ENCODE data around the gene IL17B. TPM values are rescaled to one million over a fixed set of nuclear protein-coding genes. Genes with fewer than 3 reads are reported as not detected.

Gene IL17B
- total RNA-seq, 1 experiment from 2014 or later: not detected

DNA sequence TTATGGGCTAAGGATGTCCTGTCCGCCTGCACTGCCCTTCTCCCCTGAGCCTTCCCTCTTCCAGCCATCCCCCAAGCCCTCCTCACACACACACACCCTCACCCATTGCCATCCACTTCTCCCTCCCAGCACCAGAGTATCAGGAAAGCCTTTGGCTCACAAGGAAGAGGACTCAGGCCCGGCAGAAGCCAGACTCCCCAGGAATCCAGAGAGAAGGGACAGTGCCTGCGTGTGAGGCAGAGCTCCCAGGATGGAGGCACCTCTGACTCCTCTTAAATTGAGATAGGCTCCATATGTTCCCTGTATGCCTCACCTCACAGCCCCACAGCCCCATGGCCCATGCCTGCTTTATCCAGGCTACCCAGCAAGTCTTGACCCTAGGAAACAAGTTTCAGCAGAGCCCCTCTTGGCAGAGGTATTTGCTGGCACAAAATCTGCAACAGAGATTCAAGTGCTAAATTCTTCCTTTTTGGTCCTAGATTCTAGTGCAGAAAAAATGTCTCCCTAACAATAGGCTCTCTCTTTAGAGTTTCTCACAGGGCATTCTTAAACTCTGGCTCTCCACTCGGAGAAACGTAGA is 761 bp downstream of the IL17B start (continued):
- TF ChIP-seq, protein P1, sequence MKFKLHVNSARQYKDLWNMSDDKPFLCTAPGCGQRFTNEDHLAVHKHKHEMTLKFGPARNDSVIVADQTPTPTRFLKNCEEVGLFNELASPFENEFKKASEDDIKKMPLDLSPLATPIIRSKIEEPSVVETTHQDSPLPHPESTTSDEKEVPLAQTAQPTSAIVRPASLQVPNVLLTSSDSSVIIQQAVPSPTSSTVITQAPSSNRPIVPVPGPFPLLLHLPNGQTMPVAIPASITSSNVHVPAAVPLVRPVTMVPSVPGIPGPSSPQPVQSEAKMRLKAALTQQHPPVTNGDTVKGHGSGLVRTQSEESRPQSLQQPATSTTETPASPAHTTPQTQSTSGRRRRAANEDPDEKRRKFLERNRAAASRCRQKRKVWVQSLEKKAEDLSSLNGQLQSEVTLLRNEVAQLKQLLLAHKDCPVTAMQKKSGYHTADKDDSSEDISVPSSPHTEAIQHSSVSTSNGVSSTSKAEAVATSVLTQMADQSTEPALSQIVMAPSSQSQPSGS (CRISPR knock-in tag; IDR thresholded peaks at IDR 0.05; ENCODE audit: borderline replicate concordance, low read depth): no peak
- no peak for TF ChIP-seq ZNF671 (CRISPR knock-in tag; IDR thresholded peaks at IDR 0.05)
- no peak for TF ChIP-seq ZBTB21 (CRISPR knock-in tag; IDR thresholded peaks at IDR 0.05; ENCODE audit: borderline replicate concordance)
- no peak for TF ChIP-seq ZNF396 (CRISPR knock-in tag; IDR thresholded peaks at IDR 0.05; ENCODE audit: borderline replicate concordance)
- TF ChIP-seq CREB1 (CRISPR knock-in tag; IDR thresholded peaks at IDR 0.05): no peak
- no peak for TF ChIP-seq OVOL2 (CRISPR knock-in tag; IDR thresholded peaks at IDR 0.05; ENCODE audit: borderline replicate concordance)
- TF ChIP-seq RELA (CRISPR knock-in tag; IDR thresholded peaks at IDR 0.05; ENCODE audit: borderline replicate concordance): no peak
- no peak for TF ChIP-seq SOX15 (CRISPR knock-in tag; IDR thresholded peaks at IDR 0.05)
- no peak for TF ChIP-seq FOXJ3 (CRISPR knock-in tag; IDR thresholded peaks at IDR 0.05; ENCODE audit: borderline replicate concordance)

DNA sequence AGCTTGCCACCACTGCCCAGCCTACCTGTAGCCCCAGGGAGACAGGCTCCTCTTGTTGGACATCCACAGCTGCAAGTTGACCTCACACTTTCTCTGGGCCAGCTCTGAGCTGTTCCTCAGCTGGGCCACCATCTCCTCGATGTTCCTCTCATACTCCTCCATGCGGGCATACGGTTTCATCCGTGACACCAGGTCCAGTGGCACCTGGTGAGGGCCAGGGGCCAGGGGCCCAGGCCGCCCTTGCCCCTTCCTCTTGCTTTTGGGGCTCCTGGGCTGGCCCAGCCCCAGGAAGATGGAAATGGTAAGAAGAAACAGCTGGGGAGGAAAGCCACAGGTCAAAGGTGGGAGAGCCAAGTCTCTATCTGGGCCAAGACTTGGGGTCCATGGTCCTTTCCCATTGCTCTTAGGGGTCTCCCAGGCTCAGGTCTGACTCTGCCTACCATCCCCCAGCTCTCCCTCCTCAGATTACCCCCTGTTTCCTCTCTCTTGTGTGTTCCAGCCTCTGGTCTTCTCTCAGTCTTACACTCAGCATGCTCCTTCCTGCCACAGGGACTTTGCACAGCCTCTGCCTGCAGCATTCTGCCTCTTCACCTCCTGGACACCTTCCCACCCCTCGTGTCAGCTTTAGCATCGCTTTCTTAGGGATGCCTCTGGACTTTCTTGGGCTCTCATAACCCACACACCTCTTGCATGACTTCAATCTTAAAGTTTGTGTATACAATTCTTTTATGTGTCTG is 2.2 kb downstream of the IL17B start:
- ATAC-seq (no peak), DNase-seq (ENCODE audit: low spot score) (no peak)
- H3K27me3 Mint-ChIP-seq (ENCODE audit: low read depth): no peaks in the 10 kb centered on the region
- 0 out of 2 replicates have a peak, but pooled peaks cover 4% of the 10 kb centered on the region for H3K9me3 Mint-ChIP-seq
- H3K36me3 Mint-ChIP-seq: no peaks in the 10 kb centered on the region
- no peak overlapping the region for H3K4me3 Mint-ChIP-seq
- POLR2A ChIA-PET: no interaction called here
- H3K4me1 Mint-ChIP-seq: peaks cover 5% of the 10 kb centered on the region
- peak overlapping the region; percentile 5; the same call in 1 of the 2 replicates for H3K27ac Mint-ChIP-seq
- CTCF ChIA-PET: interaction anchor here (1.1 to 2.7 kb wide), 5 partner anchors 9 to 84 kb away, joined by 3 to 17 read pairs (median 4); no protein-coding TSS in a partner anchor
- TF ChIP-seq, protein P2, sequence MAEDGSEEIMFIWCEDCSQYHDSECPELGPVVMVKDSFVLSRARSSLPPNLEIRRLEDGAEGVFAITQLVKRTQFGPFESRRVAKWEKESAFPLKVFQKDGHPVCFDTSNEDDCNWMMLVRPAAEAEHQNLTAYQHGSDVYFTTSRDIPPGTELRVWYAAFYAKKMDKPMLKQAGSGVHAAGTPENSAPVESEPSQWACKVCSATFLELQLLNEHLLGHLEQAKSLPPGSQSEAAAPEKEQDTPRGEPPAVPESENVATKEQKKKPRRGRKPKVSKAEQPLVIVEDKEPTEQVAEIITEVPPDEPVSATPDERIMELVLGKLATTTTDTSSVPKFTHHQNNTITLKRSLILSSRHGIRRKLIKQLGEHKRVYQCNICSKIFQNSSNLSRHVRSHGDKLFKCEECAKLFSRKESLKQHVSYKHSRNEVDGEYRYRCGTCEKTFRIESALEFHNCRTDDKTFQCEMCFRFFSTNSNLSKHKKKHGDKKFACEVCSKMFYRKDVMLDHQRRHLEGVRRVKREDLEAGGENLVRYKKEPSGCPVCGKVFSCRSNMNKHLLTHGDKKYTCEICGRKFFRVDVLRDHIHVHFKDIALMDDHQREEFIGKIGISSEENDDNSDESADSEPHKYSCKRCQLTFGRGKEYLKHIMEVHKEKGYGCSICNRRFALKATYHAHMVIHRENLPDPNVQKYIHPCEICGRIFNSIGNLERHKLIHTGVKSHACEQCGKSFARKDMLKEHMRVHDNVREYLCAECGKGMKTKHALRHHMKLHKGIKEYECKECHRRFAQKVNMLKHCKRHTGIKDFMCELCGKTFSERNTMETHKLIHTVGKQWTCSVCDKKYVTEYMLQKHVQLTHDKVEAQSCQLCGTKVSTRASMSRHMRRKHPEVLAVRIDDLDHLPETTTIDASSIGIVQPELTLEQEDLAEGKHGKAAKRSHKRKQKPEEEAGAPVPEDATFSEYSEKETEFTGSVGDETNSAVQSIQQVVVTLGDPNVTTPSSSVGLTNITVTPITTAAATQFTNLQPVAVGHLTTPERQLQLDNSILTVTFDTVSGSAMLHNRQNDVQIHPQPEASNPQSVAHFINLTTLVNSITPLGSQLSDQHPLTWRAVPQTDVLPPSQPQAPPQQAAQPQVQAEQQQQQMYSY (CRISPR knock-in tag; IDR thresholded peaks at IDR 0.05): no peak
- TF ChIP-seq ZNF263 (CRISPR knock-in tag; IDR thresholded peaks at IDR 0.05; ENCODE audit: low read depth) (no peak), GABPB1 (CRISPR knock-in tag; IDR thresholded peaks at IDR 0.05) (no peak), TEAD4 (CRISPR knock-in tag; IDR thresholded peaks at IDR 0.05) (no peak), HMGA2 (CRISPR knock-in tag; IDR thresholded peaks at IDR 0.05) (no peak), NR1H2 (CRISPR knock-in tag; IDR thresholded peaks at IDR 0.05) (no peak), KAT7 (CRISPR knock-in tag; IDR thresholded peaks at IDR 0.05; ENCODE audit: borderline replicate concordance) (no peak), ZNF232 (CRISPR knock-in tag; IDR thresholded peaks at IDR 0.05) (no peak), ZNF317 (CRISPR knock-in tag; IDR thresholded peaks at IDR 0.05; ENCODE audit: borderline replicate concordance, low read depth) (no peak), NR2C2 (CRISPR knock-in tag; IDR thresholded peaks at IDR 0.05) (no peak)
- TF ChIP-seq, protein P3, sequence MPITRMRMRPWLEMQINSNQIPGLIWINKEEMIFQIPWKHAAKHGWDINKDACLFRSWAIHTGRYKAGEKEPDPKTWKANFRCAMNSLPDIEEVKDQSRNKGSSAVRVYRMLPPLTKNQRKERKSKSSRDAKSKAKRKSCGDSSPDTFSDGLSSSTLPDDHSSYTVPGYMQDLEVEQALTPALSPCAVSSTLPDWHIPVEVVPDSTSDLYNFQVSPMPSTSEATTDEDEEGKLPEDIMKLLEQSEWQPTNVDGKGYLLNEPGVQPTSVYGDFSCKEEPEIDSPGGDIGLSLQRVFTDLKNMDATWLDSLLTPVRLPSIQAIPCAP (CRISPR knock-in tag; IDR thresholded peaks at IDR 0.05): no peak
- TF ChIP-seq, protein P4, sequence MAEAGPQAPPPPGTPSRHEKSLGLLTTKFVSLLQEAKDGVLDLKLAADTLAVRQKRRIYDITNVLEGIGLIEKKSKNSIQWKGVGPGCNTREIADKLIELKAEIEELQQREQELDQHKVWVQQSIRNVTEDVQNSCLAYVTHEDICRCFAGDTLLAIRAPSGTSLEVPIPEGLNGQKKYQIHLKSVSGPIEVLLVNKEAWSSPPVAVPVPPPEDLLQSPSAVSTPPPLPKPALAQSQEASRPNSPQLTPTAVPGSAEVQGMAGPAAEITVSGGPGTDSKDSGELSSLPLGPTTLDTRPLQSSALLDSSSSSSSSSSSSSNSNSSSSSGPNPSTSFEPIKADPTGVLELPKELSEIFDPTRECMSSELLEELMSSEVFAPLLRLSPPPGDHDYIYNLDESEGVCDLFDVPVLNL (CRISPR knock-in tag; IDR thresholded peaks at IDR 0.05; ENCODE audit: borderline replicate concordance, low read depth): no peak
- TF ChIP-seq, protein P5, sequence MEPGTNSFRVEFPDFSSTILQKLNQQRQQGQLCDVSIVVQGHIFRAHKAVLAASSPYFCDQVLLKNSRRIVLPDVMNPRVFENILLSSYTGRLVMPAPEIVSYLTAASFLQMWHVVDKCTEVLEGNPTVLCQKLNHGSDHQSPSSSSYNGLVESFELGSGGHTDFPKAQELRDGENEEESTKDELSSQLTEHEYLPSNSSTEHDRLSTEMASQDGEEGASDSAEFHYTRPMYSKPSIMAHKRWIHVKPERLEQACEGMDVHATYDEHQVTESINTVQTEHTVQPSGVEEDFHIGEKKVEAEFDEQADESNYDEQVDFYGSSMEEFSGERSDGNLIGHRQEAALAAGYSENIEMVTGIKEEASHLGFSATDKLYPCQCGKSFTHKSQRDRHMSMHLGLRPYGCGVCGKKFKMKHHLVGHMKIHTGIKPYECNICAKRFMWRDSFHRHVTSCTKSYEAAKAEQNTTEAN (CRISPR knock-in tag; IDR thresholded peaks at IDR 0.05): no peak
- TF ChIP-seq, protein P6, sequence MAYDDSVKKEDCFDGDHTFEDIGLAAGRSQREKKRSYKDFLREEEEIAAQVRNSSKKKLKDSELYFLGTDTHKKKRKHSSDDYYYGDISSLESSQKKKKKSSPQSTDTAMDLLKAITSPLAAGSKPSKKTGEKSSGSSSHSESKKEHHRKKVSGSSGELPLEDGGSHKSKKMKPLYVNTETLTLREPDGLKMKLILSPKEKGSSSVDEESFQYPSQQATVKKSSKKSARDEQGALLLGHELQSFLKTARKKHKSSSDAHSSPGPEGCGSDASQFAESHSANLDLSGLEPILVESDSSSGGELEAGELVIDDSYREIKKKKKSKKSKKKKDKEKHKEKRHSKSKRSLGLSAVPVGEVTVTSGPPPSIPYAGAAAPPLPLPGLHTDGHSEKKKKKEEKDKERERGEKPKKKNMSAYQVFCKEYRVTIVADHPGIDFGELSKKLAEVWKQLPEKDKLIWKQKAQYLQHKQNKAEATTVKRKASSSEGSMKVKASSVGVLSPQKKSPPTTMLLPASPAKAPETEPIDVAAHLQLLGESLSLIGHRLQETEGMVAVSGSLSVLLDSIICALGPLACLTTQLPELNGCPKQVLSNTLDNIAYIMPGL (CRISPR knock-in tag; IDR thresholded peaks at IDR 0.05): no peak
- TF ChIP-seq, protein P7, sequence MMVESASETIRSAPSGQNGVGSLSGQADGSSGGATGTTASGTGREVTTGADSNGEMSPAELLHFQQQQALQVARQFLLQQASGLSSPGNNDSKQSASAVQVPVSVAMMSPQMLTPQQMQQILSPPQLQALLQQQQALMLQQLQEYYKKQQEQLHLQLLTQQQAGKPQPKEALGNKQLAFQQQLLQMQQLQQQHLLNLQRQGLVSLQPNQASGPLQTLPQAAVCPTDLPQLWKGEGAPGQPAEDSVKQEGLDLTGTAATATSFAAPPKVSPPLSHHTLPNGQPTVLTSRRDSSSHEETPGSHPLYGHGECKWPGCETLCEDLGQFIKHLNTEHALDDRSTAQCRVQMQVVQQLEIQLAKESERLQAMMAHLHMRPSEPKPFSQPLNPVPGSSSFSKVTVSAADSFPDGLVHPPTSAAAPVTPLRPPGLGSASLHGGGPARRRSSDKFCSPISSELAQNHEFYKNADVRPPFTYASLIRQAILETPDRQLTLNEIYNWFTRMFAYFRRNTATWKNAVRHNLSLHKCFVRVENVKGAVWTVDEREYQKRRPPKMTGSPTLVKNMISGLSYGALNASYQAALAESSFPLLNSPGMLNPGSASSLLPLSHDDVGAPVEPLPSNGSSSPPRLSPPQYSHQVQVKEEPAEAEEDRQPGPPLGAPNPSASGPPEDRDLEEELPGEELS (CRISPR knock-in tag; IDR thresholded peaks at IDR 0.05): no peak
